SK-N-SH treated with all-trans-retinoic acid at 6 μM for 48 hours (cell line): ENCODE data around the gene ENTHD1.

ENCODE experiments used
- CSDC2 ChIP-seq: fragments of 250-450 bp; sonication (Bioruptor Pico); IDR thresholded peaks from 2 replicates; pipeline ENCODE4 v1.5.0; 2020; ENCODE audit warnings: mild to moderate bottlenecking, moderate library complexity
- ESRRG ChIP-seq: fragments of 250-450 bp; sonication (Bioruptor Pico); IDR thresholded peaks from 2 replicates; pipeline ENCODE4 v1.6.1; 2021; ENCODE audit warnings: mild to moderate bottlenecking
- TCF4 ChIP-seq: fragments of 250-450 bp; sonication (Bioruptor Pico); IDR thresholded peaks from 2 replicates; pipeline ENCODE4 v1.8.0; 2021; ENCODE audit warnings: mild to moderate bottlenecking, moderate library complexity, borderline replicate concordance
- TOX ChIP-seq: fragments of 250-450 bp; sonication (Bioruptor Pico); IDR thresholded peaks from 2 replicates; pipeline ENCODE4 v1.8.0; 2021; ENCODE audit warnings: mild to moderate bottlenecking, moderate library complexity, borderline replicate concordance
- ZFP3 ChIP-seq: fragments of 250-450 bp; sonication (Bioruptor Pico); IDR thresholded peaks from 2 replicates; pipeline ENCODE4 v1.5.0; 2020; ENCODE audit warnings: mild to moderate bottlenecking, moderate library complexity
- ZNF565 ChIP-seq: fragments of 450-650 bp; formaldehyde crosslinking; conservative IDR thresholded peaks from 2 replicates; pipeline ENCODE4 v1.5.0; 2020; ENCODE audit warnings: low read depth, mild to moderate bottlenecking, moderate library complexity
- TF ChIP-seq, protein P1 (sequence below): fragments of 250-450 bp; sonication (Bioruptor Pico); IDR thresholded peaks from 2 replicates; pipeline ENCODE4 v1.5.1; 2020; ENCODE audit warnings: low read depth, mild to moderate bottlenecking, moderate library complexity
- TF ChIP-seq, protein P2 (sequence below): fragments of 250-450 bp; sonication (Bioruptor Pico); IDR thresholded peaks from 2 replicates; pipeline ENCODE4 v1.5.0; 2020; ENCODE audit warnings: mild to moderate bottlenecking, moderate library complexity

DNA sequence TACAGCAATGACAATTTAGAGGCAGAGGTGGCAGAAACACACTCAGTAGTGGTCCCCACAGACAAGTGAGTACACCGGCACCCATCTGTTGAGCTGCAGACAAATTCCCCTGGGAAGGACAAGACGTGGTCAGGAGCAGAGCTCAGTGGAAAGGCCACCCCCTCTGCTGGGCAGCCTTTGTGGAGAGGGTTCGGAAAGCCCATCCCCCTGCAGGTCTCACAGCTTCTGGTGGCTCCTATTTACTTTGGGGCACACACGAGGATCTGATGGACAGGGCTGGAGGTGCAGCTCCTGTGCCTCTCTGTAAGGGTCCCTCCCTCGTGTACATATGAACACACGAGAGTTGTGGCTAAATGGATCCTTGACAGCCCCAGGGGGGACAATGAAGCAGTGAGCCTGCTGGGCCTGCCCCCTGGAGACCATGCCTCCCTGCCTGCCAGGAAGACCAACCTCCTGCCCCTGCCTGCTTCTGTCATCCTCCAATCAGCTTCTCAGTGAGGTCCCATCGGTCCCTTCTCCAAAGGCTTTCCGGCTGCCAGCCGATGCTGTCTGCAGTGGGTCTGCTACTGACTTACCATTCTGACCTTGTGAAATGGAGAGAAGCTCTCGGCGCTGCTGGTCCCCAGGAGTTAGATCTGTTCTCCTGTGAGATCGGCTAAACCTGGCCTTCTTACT lies 161.5 kb downstream of the ENTHD1 start:
- TF ChIP-seq ZNF565 (CRISPR knock-in tag) (no peak), ESRRG (CRISPR knock-in tag) (no peak), CSDC2 (CRISPR knock-in tag) (no peak), TCF4 (CRISPR knock-in tag) (no peak), ZFP3 (CRISPR knock-in tag) (no peak), TOX (CRISPR knock-in tag) (no peak)
- TF ChIP-seq, protein P1, sequence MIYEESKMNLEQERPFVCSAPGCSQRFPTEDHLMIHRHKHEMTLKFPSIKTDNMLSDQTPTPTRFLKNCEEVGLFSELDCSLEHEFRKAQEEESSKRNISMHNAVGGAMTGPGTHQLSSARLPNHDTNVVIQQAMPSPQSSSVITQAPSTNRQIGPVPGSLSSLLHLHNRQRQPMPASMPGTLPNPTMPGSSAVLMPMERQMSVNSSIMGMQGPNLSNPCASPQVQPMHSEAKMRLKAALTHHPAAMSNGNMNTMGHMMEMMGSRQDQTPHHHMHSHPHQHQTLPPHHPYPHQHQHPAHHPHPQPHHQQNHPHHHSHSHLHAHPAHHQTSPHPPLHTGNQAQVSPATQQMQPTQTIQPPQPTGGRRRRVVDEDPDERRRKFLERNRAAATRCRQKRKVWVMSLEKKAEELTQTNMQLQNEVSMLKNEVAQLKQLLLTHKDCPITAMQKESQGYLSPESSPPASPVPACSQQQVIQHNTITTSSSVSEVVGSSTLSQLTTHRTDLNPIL, result no peak
- TF ChIP-seq, protein P2, sequence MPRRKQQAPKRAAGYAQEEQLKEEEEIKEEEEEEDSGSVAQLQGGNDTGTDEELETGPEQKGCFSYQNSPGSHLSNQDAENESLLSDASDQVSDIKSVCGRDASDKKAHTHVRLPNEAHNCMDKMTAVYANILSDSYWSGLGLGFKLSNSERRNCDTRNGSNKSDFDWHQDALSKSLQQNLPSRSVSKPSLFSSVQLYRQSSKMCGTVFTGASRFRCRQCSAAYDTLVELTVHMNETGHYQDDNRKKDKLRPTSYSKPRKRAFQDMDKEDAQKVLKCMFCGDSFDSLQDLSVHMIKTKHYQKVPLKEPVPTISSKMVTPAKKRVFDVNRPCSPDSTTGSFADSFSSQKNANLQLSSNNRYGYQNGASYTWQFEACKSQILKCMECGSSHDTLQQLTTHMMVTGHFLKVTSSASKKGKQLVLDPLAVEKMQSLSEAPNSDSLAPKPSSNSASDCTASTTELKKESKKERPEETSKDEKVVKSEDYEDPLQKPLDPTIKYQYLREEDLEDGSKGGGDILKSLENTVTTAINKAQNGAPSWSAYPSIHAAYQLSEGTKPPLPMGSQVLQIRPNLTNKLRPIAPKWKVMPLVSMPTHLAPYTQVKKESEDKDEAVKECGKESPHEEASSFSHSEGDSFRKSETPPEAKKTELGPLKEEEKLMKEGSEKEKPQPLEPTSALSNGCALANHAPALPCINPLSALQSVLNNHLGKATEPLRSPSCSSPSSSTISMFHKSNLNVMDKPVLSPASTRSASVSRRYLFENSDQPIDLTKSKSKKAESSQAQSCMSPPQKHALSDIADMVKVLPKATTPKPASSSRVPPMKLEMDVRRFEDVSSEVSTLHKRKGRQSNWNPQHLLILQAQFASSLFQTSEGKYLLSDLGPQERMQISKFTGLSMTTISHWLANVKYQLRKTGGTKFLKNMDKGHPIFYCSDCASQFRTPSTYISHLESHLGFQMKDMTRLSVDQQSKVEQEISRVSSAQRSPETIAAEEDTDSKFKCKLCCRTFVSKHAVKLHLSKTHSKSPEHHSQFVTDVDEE, result no peak
